CD14-positive monocyte (primary cell): Measurements from ENCODE around the gene CXADR. TPM values are rescaled to one million over a fixed set of nuclear protein-coding genes. Genes with fewer than 3 reads are reported as not detected.

Experiments used
- DNase-seq, 3 donors: peaks; one replicate each; pipeline ENCODE4 v3.0.0-alpha.2; 2011 to 2022
- H2AFZ ChIP-seq: 2 replicates; pipeline ENCODE4 v1.6.0; 2012; ENCODE audit warnings: mild to moderate bottlenecking, low read depth, low read length, inconsistent platforms; ENCODE audit not compliant: insufficient read depth, poor library complexity, severe bottlenecking
- H3K27ac ChIP-seq, 2 donors: 1 replicate in 1 of 2; 2 replicates in 1 of 2; pipeline ENCODE4 v1.5.1; 2012 to 2013; ENCODE audit warnings: low read length in 2 of 2, control low read depth in 1 of 2, inconsistent platforms in 1 of 2, low read depth in 1 of 2, mild to moderate bottlenecking in 1 of 2
- H3K27me3 ChIP-seq, 2 donors: one replicate each; pipeline versions ENCODE4 v1.6.0 to v1.6.1; 2011 to 2013; ENCODE audit warnings: low read length in 2 of 2; ENCODE audit not compliant: control insufficient read depth in 2 of 2, insufficient read depth in 2 of 2
- H3K36me3 ChIP-seq, 2 donors: replicated peaks in 1 of 2; 1 replicate in 1 of 2; 2 replicates in 1 of 2; pipeline versions ENCODE4 v1.5.1 to v1.6.1; 2012 to 2013; ENCODE audit warnings: low read length in 2 of 2, control low read depth in 1 of 2, inconsistent platforms in 1 of 2, mild to moderate bottlenecking in 1 of 2; ENCODE audit not compliant: insufficient read depth in 2 of 2, control insufficient read depth in 1 of 2
- H3K4me1 ChIP-seq, 2 donors: 1 replicate in 1 of 2; 2 replicates in 1 of 2; pipeline versions ENCODE4 v1.5.1 to v1.6.1; 2012 to 2013; ENCODE audit warnings: low read length in 2 of 2, control low read depth in 1 of 2, inconsistent platforms in 1 of 2, mild to moderate bottlenecking in 1 of 2, moderate library complexity in 1 of 2; ENCODE audit not compliant: insufficient read depth in 2 of 2, control insufficient read depth in 1 of 2
- H3K4me2 ChIP-seq: replicated peaks from 2 replicates; pipeline ENCODE3; 2012; ENCODE audit warnings: low read length, moderate library complexity, mild to moderate bottlenecking; ENCODE audit not compliant: poor library complexity, severe bottlenecking; ENCODE audit errors: extremely low read depth
- H3K4me3 ChIP-seq, 3 experiments: fragments of 200-600 bp in 1 of 3; sonication (generic) in 1 of 3; replicated peaks in 1 of 3; 1 replicate in 2 of 3; 2 replicates in 1 of 3; pipeline ENCODE4 v1.5.1; 2011 to 2013; ENCODE audit warnings: low read length in 3 of 3, mild to moderate bottlenecking in 3 of 3, control low read depth in 2 of 3, low read depth in 2 of 3, inconsistent platforms in 1 of 3, moderate library complexity in 1 of 3
- H3K79me2 ChIP-seq: 2 replicates; pipeline ENCODE4 v1.6.0; 2012; ENCODE audit warnings: mild to moderate bottlenecking, control low read depth, inconsistent platforms, low read length, moderate library complexity; ENCODE audit not compliant: insufficient read depth
- H3K9ac ChIP-seq: 2 replicates; pipeline ENCODE4 v1.6.0; 2017; ENCODE audit warnings: low read length, mild to moderate bottlenecking; ENCODE audit not compliant: insufficient read depth, poor library complexity, severe bottlenecking
- H3K9me3 ChIP-seq, 2 donors: replicated peaks in 1 of 2; 1 replicate in 1 of 2; 2 replicates in 1 of 2; pipeline versions ENCODE4 v1.5.1 to v1.6.1; 2012 to 2013; ENCODE audit warnings: low read length in 2 of 2, control low read depth in 1 of 2; ENCODE audit not compliant: control insufficient read depth in 1 of 2, insufficient read depth in 1 of 2
- H4K20me1 ChIP-seq: 2 replicates; pipeline ENCODE4 v1.6.0; 2012; ENCODE audit warnings: mild to moderate bottlenecking, low read length, control low read depth, moderate library complexity; ENCODE audit not compliant: insufficient read depth
- H3K27ac Mint-ChIP-seq, 7 donors: one replicate each; pipeline ENCODE4 v1.8.0; 2020; ENCODE audit warnings: mild to moderate bottlenecking in 7 of 7, mixed read lengths in 7 of 7, moderate library complexity in 6 of 7, inconsistent platforms in 2 of 7
- H3K27me3 Mint-ChIP-seq, 3 donors: one replicate each; pipeline ENCODE4 v1.8.0; 2021 to 2022; ENCODE audit warnings: low read depth in 3 of 3, mild to moderate bottlenecking in 3 of 3, mixed read lengths in 3 of 3, moderate library complexity in 3 of 3, inconsistent platforms in 1 of 3
- H3K36me3 Mint-ChIP-seq, 2 donors: one replicate each; pipeline ENCODE4 v1.8.0; 2020; ENCODE audit warnings: mixed read lengths in 2 of 2, inconsistent platforms in 1 of 2, mild to moderate bottlenecking in 1 of 2
- H3K4me1 Mint-ChIP-seq: one replicate; pipeline ENCODE4 v1.8.0; 2020; ENCODE audit warnings: mild to moderate bottlenecking, mixed read lengths
- H3K4me3 Mint-ChIP-seq, 2 donors: one replicate each; pipeline ENCODE4 v1.8.0; 2020; ENCODE audit warnings: mild to moderate bottlenecking in 2 of 2, mixed read lengths in 2 of 2, moderate library complexity in 1 of 2
- H3K9me3 Mint-ChIP-seq, 7 donors: one replicate each; pipeline ENCODE4 v1.8.0; 2020 to 2022; ENCODE audit warnings: mixed read lengths in 7 of 7, mild to moderate bottlenecking in 6 of 7, moderate library complexity in 6 of 7, inconsistent platforms in 2 of 7
- WGBS: methylation state at CpG from one replicate; pipeline ENCODE4 v1.1.5; 2013; ENCODE audit warnings: missing lambda C conversion rate; ENCODE audit not compliant: insufficient coverage; 5-methylcytosine and 5-hydroxymethylcytosine counted together
- intact Hi-C, 2 donors: fragments of 100-400 bp; cut with micrococcal nuclease; formaldehyde crosslinking; loops; one replicate each; pipeline versions ENCODE4 v1.15.0 to v1.15.1; 2023
- polyA plus RNA-seq, 3 donors: library from polyadenylated mRNA; depleted of rRNA in 1 of 3; unstranded in 2 of 3; stranded (reverse) in 1 of 3; fragments of 300-500 nt in 2 of 3; fragments of >200 nt in 1 of 3; fragmentation: Illumina TruSeq in 2 of 3; gene quantifications; 1 replicate in 2 of 3; 2 replicates in 1 of 3; pipeline ENCODE4 v1.2.3, GENCODE V29; 2012 to 2021
- TF ChIP-seq, protein P1 (sequence below): fragments of 200-600 bp; IDR thresholded peaks from one replicate; pipeline ENCODE4 v1.8.0; 2022; ENCODE audit warnings: antibody characterized with exemption, mild to moderate bottlenecking

The CXADR gene
- polyA plus RNA-seq, 3 donors, result not detected

DNA sequence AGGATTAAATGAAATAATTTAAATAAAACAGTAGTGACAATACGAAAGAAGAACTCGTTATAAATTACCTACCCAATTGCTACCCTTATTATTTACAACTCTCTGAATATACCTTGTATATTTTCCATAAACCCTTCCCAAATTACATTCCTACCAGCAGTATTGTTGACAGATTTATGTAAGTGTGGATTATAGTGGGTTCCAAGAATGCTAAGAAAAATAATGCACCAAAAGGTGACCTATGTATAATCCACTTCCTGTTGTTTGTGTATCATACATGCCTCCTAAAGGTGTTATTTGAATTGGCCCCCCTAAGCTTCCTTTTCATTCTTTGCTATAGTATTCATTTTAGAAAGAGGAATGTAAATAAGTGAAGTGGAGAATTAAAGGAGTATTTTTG, 33.2 kb upstream of the CXADR start:
- intact Hi-C loops, result no loop called here
- no CpG with 5 or more reads among the region's 2 CpGs for WGBS

GRCh38 chr21:17482928-17483327, 29.9 kb upstream of the CXADR start:
- no peaks in the 10 kb centered on the region for H3K36me3 Mint-ChIP-seq
- H3K79me2 ChIP-seq, result no peaks in the 10 kb centered on the region
- no peak for DNase-seq
- H2AFZ ChIP-seq, result no peak overlapping the region
- intact Hi-C loops, result no loop called here
- H3K9ac ChIP-seq, result no peak overlapping the region
- peaks cover 4% of the 10 kb centered on the region for H3K4me1 Mint-ChIP-seq
- H3K27ac Mint-ChIP-seq, result no peak overlapping the region
- no peaks in the 10 kb centered on the region for H3K4me1 ChIP-seq
- H3K27ac ChIP-seq, result no peak overlapping the region
- peaks cover under 1 to 3% of the 10 kb centered on the region in 2 donors for H3K27me3 ChIP-seq
- peaks cover 3 to 12% (median 7%) of the 10 kb centered on the region in 7 donors for H3K9me3 Mint-ChIP-seq
- no peak overlapping the region for H3K4me2 ChIP-seq
- no peaks in the 10 kb centered on the region for H3K9me3 ChIP-seq
- H3K4me3 ChIP-seq, result no peak overlapping the region
- peaks cover 4 to 21% (median 14%) of the 10 kb centered on the region in 3 donors for H3K27me3 Mint-ChIP-seq
- TF ChIP-seq, protein P1, sequence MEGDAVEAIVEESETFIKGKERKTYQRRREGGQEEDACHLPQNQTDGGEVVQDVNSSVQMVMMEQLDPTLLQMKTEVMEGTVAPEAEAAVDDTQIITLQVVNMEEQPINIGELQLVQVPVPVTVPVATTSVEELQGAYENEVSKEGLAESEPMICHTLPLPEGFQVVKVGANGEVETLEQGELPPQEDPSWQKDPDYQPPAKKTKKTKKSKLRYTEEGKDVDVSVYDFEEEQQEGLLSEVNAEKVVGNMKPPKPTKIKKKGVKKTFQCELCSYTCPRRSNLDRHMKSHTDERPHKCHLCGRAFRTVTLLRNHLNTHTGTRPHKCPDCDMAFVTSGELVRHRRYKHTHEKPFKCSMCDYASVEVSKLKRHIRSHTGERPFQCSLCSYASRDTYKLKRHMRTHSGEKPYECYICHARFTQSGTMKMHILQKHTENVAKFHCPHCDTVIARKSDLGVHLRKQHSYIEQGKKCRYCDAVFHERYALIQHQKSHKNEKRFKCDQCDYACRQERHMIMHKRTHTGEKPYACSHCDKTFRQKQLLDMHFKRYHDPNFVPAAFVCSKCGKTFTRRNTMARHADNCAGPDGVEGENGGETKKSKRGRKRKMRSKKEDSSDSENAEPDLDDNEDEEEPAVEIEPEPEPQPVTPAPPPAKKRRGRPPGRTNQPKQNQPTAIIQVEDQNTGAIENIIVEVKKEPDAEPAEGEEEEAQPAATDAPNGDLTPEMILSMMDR, result no peak
- WGBS, result no CpG with 5 or more reads among the region's 1 CpG
- H3K36me3 ChIP-seq, result no peaks in the 10 kb centered on the region
- no peak overlapping the region for H3K4me3 Mint-ChIP-seq
- H4K20me1 ChIP-seq, result no peaks in the 10 kb centered on the region

More for the DNA sequence above, 33.2 kb upstream of the CXADR start:
- H3K27me3 Mint-ChIP-seq, result peaks cover 2 to 10% (median 4%) of the 10 kb centered on the region in 3 donors
- Histone ChIP-seq H3K4me3 (no peak overlapping the region), H2AFZ (no peak overlapping the region), H3K9ac (no peak overlapping the region), H3K9me3 (no peaks in the 10 kb centered on the region), H3K36me3 (no peaks in the 10 kb centered on the region), H3K27ac (no peak overlapping the region), H3K4me2 (no peak overlapping the region), H4K20me1 (no peaks in the 10 kb centered on the region), H3K79me2 (no peaks in the 10 kb centered on the region), H3K4me1 (peaks cover 0 to 4% of the 10 kb centered on the region in 2 donors), H3K27me3 (no peaks in the 10 kb centered on the region)
- no peak overlapping the region for H3K4me3 Mint-ChIP-seq
- DNase-seq, result no peak
- no peaks in the 10 kb centered on the region for H3K36me3 Mint-ChIP-seq
- H3K9me3 Mint-ChIP-seq, result peaks cover 0 to 5% (median 0%) of the 10 kb centered on the region in 7 donors
- no peak overlapping the region for H3K27ac Mint-ChIP-seq
- peaks cover 4% of the 10 kb centered on the region for H3K4me1 Mint-ChIP-seq
- TF ChIP-seq, protein P1, result no peak
